Measurements from ENCODE around the gene CD22.

Gene CD22

GRCh38 chr19:35336166-35336955, 7.4 kb downstream of the CD22 start:
- no peaks in the 10 kb centered on the region for H3K27me3 ChIP-seq (ENCODE audit: control insufficient read depth in 1 of 2, insufficient read depth in 2 of 2, low read length in 2 of 2)

DNA sequence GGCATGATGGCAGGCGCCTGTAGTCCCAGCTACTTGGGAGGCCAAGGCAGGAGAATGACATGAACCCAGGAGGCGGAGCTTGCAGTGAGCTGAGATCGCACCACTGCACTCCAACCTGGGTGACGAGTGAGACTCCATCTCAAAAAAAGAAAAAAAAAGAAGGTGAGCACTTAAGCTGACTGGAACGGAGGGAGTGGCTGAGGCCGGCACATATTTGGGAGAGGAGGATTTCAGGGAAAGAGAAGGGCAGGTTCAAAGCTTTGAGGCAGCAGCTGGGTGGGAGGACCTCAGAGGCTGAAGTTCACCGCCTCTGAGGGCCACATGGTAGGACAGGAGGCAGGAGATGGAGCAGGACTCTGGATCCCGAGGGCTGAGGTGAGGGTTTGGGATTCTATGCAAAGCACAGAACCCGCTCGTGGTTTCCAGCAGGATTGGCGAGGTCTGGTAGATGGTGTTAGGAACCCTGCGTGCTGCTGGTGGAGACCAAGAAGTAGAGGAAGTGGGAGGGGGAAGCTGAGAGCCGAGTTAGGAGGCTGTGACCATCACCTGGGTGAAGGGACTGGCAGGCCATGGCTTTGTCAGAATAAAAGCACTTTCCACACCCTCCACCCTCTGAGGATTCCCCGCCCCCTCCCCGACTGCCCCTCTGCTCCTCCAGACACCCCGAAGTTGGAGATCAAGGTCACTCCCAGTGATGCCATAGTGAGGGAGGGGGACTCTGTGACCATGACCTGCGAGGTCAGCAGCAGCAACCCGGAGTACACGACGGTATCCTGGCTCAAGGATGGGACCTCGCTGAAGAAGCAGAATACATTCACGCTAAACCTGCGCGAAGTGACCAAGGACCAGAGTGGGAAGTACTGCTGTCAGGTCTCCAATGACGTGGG, 8.4 kb downstream of the CD22 start:
- Histone ChIP-seq H3K4me1 (ENCODE audit: insufficient read depth, low read length) (no peaks in the 10 kb centered on the region), H3K9ac (ENCODE audit: low read length) (no peak overlapping the region), H3K9me3 (ENCODE audit: low read length) (no peaks in the 10 kb centered on the region), H3K4me3 (ENCODE audit: low read depth in 1 of 2, low read length in 2 of 2) (no peak overlapping the region), H3K36me3 (ENCODE audit: insufficient read depth, low read length) (no peaks in the 10 kb centered on the region), H3K27ac (ENCODE audit: low read depth, low read length) (no peak overlapping the region), H3K27me3 (ENCODE audit: control insufficient read depth in 1 of 2, insufficient read depth in 2 of 2, low read length in 2 of 2) (no peaks in the 10 kb centered on the region)

More at GRCh38 chr19:35336166-35336955, 7.4 kb downstream of the CD22 start:
- H3K27ac ChIP-seq (ENCODE audit: low read depth, low read length), result no peak overlapping the region
- no peak overlapping the region for H3K9ac ChIP-seq (ENCODE audit: low read length)
- H3K36me3 ChIP-seq (ENCODE audit: insufficient read depth, low read length), result no peaks in the 10 kb centered on the region
- H3K9me3 ChIP-seq (ENCODE audit: low read length), result no peaks in the 10 kb centered on the region
- H3K4me3 ChIP-seq (ENCODE audit: low read depth in 1 of 2, low read length in 2 of 2), result no peak overlapping the region
- no peaks in the 10 kb centered on the region for H3K4me1 ChIP-seq (ENCODE audit: insufficient read depth, low read length)

DNA sequence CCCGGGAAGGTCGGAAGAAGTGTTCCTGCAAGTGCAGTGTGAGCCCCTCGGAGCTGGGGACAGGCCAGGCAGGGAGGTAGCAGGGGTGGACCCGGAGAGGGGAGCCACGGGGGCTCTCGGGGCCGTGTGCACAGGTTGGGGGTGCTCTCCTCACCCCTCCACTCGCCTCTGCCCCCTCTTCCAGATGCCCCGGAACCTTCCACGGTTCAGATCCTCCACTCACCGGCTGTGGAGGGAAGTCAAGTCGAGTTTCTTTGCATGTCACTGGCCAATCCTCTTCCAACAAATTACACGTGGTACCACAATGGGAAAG, 9.0 kb downstream of the CD22 start:
- no peaks in the 10 kb centered on the region for H3K36me3 ChIP-seq (ENCODE audit: insufficient read depth, low read length)
- no peaks in the 10 kb centered on the region for H3K27me3 ChIP-seq (ENCODE audit: control insufficient read depth in 1 of 2, insufficient read depth in 2 of 2, low read length in 2 of 2)
- H3K9ac ChIP-seq (ENCODE audit: low read length), result no peak overlapping the region
- H3K4me3 ChIP-seq (ENCODE audit: low read depth in 1 of 2, low read length in 2 of 2), result no peak overlapping the region
- H3K4me1 ChIP-seq (ENCODE audit: insufficient read depth, low read length), result no peaks in the 10 kb centered on the region
- no peak overlapping the region for H3K27ac ChIP-seq (ENCODE audit: low read depth, low read length)
- H3K9me3 ChIP-seq (ENCODE audit: low read length), result no peaks in the 10 kb centered on the region

GRCh38 chr19:35340431-35340830, 11.4 kb downstream of the CD22 start:
- Histone ChIP-seq H3K36me3 (ENCODE audit: insufficient read depth, low read length) (no peaks in the 10 kb centered on the region), H3K4me1 (ENCODE audit: insufficient read depth, low read length) (no peaks in the 10 kb centered on the region), H3K4me3 (ENCODE audit: low read depth in 1 of 2, low read length in 2 of 2) (no peak overlapping the region), H3K9ac (ENCODE audit: low read length) (no peak overlapping the region), H3K27me3 (ENCODE audit: control insufficient read depth in 1 of 2, insufficient read depth in 2 of 2, low read length in 2 of 2) (peaks cover 0 to 4% of the 10 kb centered on the region in 2 donors), H3K9me3 (ENCODE audit: low read length) (no peaks in the 10 kb centered on the region), H3K27ac (ENCODE audit: low read depth, low read length) (no peak overlapping the region)

GRCh38 chr19:35341006-35341405, 12.0 kb downstream of the CD22 start:
- H3K36me3 ChIP-seq (ENCODE audit: insufficient read depth, low read length), result no peaks in the 10 kb centered on the region
- H3K4me1 ChIP-seq (ENCODE audit: insufficient read depth, low read length), result no peaks in the 10 kb centered on the region
- no peak overlapping the region for H3K4me3 ChIP-seq (ENCODE audit: low read depth in 1 of 2, low read length in 2 of 2)
- H3K27ac ChIP-seq (ENCODE audit: low read depth, low read length), result no peak overlapping the region
- H3K9ac ChIP-seq (ENCODE audit: low read length), result no peak overlapping the region
- H3K27me3 ChIP-seq (ENCODE audit: control insufficient read depth in 1 of 2, insufficient read depth in 2 of 2, low read length in 2 of 2), result peaks cover 0 to 4% of the 10 kb centered on the region in 2 donors
- H3K9me3 ChIP-seq (ENCODE audit: low read length), result no peaks in the 10 kb centered on the region

- Histone ChIP-seq H3K4me3 (ENCODE audit: low read depth in 1 of 2, low read length in 2 of 2) (no peak overlapping the region), H3K27me3 (ENCODE audit: control insufficient read depth in 1 of 2, insufficient read depth in 2 of 2, low read length in 2 of 2) (peaks cover 0 to 4% of the 10 kb centered on the region in 2 donors), H3K9ac (ENCODE audit: low read length) (no peak overlapping the region), H3K36me3 (ENCODE audit: insufficient read depth, low read length) (no peaks in the 10 kb centered on the region), H3K9me3 (ENCODE audit: low read length) (no peaks in the 10 kb centered on the region), H3K4me1 (ENCODE audit: insufficient read depth, low read length) (no peaks in the 10 kb centered on the region), H3K27ac (ENCODE audit: low read depth, low read length) (no peak overlapping the region)
These were observed 12.7 kb downstream of the CD22 start for GRCh38 chr19:35341565-35342225.

GRCh38 chr19:35342430-35342829, 13.4 kb downstream of the CD22 start:
- Histone ChIP-seq H3K36me3 (ENCODE audit: insufficient read depth, low read length) (no peaks in the 10 kb centered on the region), H3K9ac (ENCODE audit: low read length) (no peak overlapping the region), H3K4me1 (ENCODE audit: insufficient read depth, low read length) (no peaks in the 10 kb centered on the region), H3K27ac (ENCODE audit: low read depth, low read length) (no peak overlapping the region), H3K4me3 (ENCODE audit: low read depth in 1 of 2, low read length in 2 of 2) (no peak overlapping the region), H3K27me3 (ENCODE audit: control insufficient read depth in 1 of 2, insufficient read depth in 2 of 2, low read length in 2 of 2) (peaks cover 0 to 4% of the 10 kb centered on the region in 2 donors), H3K9me3 (ENCODE audit: low read length) (no peaks in the 10 kb centered on the region)

- Histone ChIP-seq H3K9me3 (ENCODE audit: low read length) (no peaks in the 10 kb centered on the region), H3K9ac (ENCODE audit: low read length) (no peak overlapping the region), H3K4me3 (ENCODE audit: low read depth in 1 of 2, low read length in 2 of 2) (no peak overlapping the region), H3K36me3 (ENCODE audit: insufficient read depth, low read length) (no peaks in the 10 kb centered on the region), H3K4me1 (ENCODE audit: insufficient read depth, low read length) (no peaks in the 10 kb centered on the region), H3K27ac (ENCODE audit: low read depth, low read length) (no peak overlapping the region), H3K27me3 (ENCODE audit: control insufficient read depth in 1 of 2, insufficient read depth in 2 of 2, low read length in 2 of 2) (peaks cover 0 to 4% of the 10 kb centered on the region in 2 donors)
These were observed 15.6 kb downstream of the CD22 start for GRCh38 chr19:35344511-35345031.

GRCh38 chr19:35345671-35346111, 16.7 kb downstream of the CD22 start:
- Histone ChIP-seq H3K9ac (ENCODE audit: low read length) (no peak overlapping the region), H3K27ac (ENCODE audit: low read depth, low read length) (no peak overlapping the region), H3K36me3 (ENCODE audit: insufficient read depth, low read length) (no peaks in the 10 kb centered on the region), H3K27me3 (ENCODE audit: control insufficient read depth in 1 of 2, insufficient read depth in 2 of 2, low read length in 2 of 2) (peaks cover 0 to 4% of the 10 kb centered on the region in 2 donors), H3K9me3 (ENCODE audit: low read length) (no peaks in the 10 kb centered on the region), H3K4me3 (ENCODE audit: low read depth in 1 of 2, low read length in 2 of 2) (no peak overlapping the region), H3K4me1 (ENCODE audit: insufficient read depth, low read length) (no peaks in the 10 kb centered on the region)

DNA sequence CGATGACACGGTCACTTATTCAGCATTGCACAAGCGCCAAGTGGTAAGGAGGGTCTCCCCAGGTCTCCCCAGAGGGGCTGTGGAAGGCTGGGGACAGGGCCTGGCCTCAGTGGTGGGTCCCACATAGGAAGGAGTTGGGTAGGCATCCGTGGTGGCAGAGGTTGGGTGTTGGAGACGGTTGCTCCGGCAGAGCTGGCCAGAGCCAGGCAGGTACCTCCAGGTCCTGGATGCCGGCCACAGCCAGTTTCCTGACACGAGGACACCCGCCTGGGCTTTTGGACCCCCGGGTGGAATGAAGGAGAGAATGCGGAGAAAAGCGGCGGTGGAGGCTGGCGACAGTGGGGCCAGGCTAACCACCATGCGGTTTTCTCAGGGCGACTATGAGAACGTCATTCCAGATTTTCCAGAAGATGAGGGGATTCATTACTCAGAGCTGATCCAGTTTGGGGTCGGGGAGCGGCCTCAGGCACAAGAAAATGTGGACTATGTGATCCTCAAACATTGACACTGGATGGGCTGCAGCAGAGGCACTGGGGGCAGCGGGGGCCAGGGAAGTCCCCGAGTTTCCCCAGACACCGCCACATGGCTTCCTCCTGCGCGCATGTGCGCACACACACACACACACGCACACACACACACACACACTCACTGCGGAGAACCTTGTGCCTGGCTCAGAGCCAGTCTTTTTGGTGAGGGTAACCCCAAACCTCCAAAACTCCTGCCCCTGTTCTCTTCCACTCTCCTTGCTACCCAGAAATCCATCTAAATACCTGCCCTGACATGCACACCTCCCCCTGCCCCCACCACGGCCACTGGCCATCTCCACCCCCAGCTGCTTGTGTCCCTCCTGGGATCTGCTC, 17.4 kb downstream of the CD22 start:
- no peak overlapping the region for H3K4me3 ChIP-seq (ENCODE audit: low read depth in 1 of 2, low read length in 2 of 2)
- no peak overlapping the region for H3K27ac ChIP-seq (ENCODE audit: low read depth, low read length)
- H3K27me3 ChIP-seq (ENCODE audit: control insufficient read depth in 1 of 2, insufficient read depth in 2 of 2, low read length in 2 of 2), result peaks cover 0 to 4% of the 10 kb centered on the region in 2 donors
- no peaks in the 10 kb centered on the region for H3K9me3 ChIP-seq (ENCODE audit: low read length)
- no peaks in the 10 kb centered on the region for H3K4me1 ChIP-seq (ENCODE audit: insufficient read depth, low read length)
- no peak overlapping the region for H3K9ac ChIP-seq (ENCODE audit: low read length)
- no peaks in the 10 kb centered on the region for H3K36me3 ChIP-seq (ENCODE audit: insufficient read depth, low read length)
